NCI-H446 (cell line): ENCODE results near the gene CDNF.
"Not testable (repeated sequence)": the region's sequence is repeated elsewhere in the genome, so short reads cannot be mapped to it uniquely, and the experiment has no call there.

ENCODE experiments used
- DNase-seq, 2 experiments: peaks; one replicate each; lab custom pipeline; 2025; lab: John Stamatoyannopoulos, UW

Gene CDNF

GRCh38 chr10:14837757-14838581, at the start of gene CDNF, which contains the start of the genes HSPA14 and MSANTD7:
TSS of gene CDNF (minus strand) at chr10:14838037. CDS start at chr10:14837946, 91 bp downstream.
TSS of gene HSPA14 (plus strand) at chr10:14838306. CDS start at chr10:14838403, 97 bp downstream.
TSS of gene MSANTD7 (plus strand) at chr10:14838306. CDS start at chr10:14842285, 3,979 bp downstream.
- peak; percentile 96 to 99 for DNase-seq

GRCh38 chr10:14884082-14884481, 46.2 kb upstream of the CDNF start:
- no peak for DNase-seq

- DNase-seq, result peak in 1 of 2 experiments; percentile 2
Measured at GRCh38 chr10:14880229-14880628, 42.4 kb upstream of the CDNF start.

- no peak for DNase-seq
Measured at GRCh38 chr10:14879928-14880193, 42.0 kb upstream of the CDNF start.

- no peak for DNase-seq
Measured at GRCh38 chr10:14879124-14879927, 41.5 kb upstream of the CDNF start.

GRCh38 chr10:14878266-14879123, 40.7 kb upstream of the CDNF start, which contains the start of gene SUV39H2:
TSS of gene SUV39H2 (plus strand) at chr10:14878866. CDS start at chr10:14878889, 23 bp downstream.
- peak; percentile 83 to 96 for DNase-seq

- DNase-seq, result no peak
Measured at GRCh38 chr10:14876764-14877163, 38.9 kb upstream of the CDNF start.

GRCh38 chr10:14875941-14876340, 38.1 kb upstream of the CDNF start:
- no peak for DNase-seq

- DNase-seq, result no peak
Measured at GRCh38 chr10:14873090-14873760, 35.4 kb upstream of the CDNF start.

GRCh38 chr10:14864871-14865270, 27.0 kb upstream of the CDNF start:
- DNase-seq, result not testable (repeated sequence)

GRCh38 chr10:14864466-14864865, 26.6 kb upstream of the CDNF start:
- DNase-seq, result not testable (repeated sequence)

- DNase-seq, result no peak
Measured at GRCh38 chr10:14860791-14861190, 23.0 kb upstream of the CDNF start.

GRCh38 chr10:14859775-14860174, 21.9 kb upstream of the CDNF start:
- no peak for DNase-seq

GRCh38 chr10:14859043-14859442, 21.2 kb upstream of the CDNF start:
- DNase-seq, result no peak

- DNase-seq, result no peak
Measured at GRCh38 chr10:14858338-14858960, 20.6 kb upstream of the CDNF start.

- no peak for DNase-seq
Measured at GRCh38 chr10:14855453-14855852, 17.6 kb upstream of the CDNF start.

- no peak for DNase-seq
Measured at GRCh38 chr10:14852236-14852635, 14.4 kb upstream of the CDNF start.

GRCh38 chr10:14844948-14845347, 7.1 kb upstream of the CDNF start:
- DNase-seq, result no peak

GRCh38 chr10:14843327-14843988, 5.6 kb upstream of the CDNF start:
- DNase-seq, result no peak

- DNase-seq, result no peak
Measured at GRCh38 chr10:14840178-14840577, 2.3 kb upstream of the CDNF start.
